Activated CD8-positive, alpha-beta T cell treated with anti-CD3 and anti-CD28 coated beads for 36 hours (primary cell): Measurements from ENCODE around the gene SLC12A7. TPM values are rescaled to one million over a fixed set of nuclear protein-coding genes. Genes with fewer than 3 reads are reported as not detected.
A peak's percentile ranks its signal among the peaks of the same experiment; 100 is the strongest.

ENCODE experiments used
- ATAC-seq: fragments of 200-7000 bp; cut with Tn5 transposase; one replicate; pipeline ENCODE4 v1.10.0; 2021; ENCODE audit warnings: mild to moderate bottlenecking, moderate library complexity
- CTCF ChIA-PET: fragments of 350-600 bp; sonication (Branson Sonifier 250); formaldehyde crosslinking; loops from one replicate; lab custom pipeline; 2021; ENCODE audit warnings: antibody characterized with exemption; lab: Charles Lee
- POLR2A ChIA-PET: fragments of 350-600 bp; sonication (Branson Sonifier 250); formaldehyde crosslinking; loops from one replicate; lab custom pipeline; 2021; ENCODE audit warnings: antibody characterized with exemption; lab: Charles Lee
- DNase-seq: peaks from one replicate; pipeline ENCODE4 v3.0.0-alpha.2; 2020
- H3K27ac Mint-ChIP-seq: one replicate; pipeline ENCODE4 v1.8.0; 2021; ENCODE audit warnings: mild to moderate bottlenecking, mixed read lengths
- H3K27me3 Mint-ChIP-seq: one replicate; pipeline ENCODE4 v1.8.0; 2021; ENCODE audit warnings: mixed read lengths
- H3K36me3 Mint-ChIP-seq: one replicate; pipeline ENCODE4 v1.8.0; 2021; ENCODE audit warnings: low read depth, mixed read lengths
- H3K4me1 Mint-ChIP-seq: one replicate; pipeline ENCODE4 v1.8.0; 2021; ENCODE audit warnings: low read depth, mixed read lengths
- H3K4me3 Mint-ChIP-seq: one replicate; pipeline ENCODE4 v1.8.0; 2021; ENCODE audit warnings: mild to moderate bottlenecking, moderate library complexity, mixed read lengths
- H3K9me3 Mint-ChIP-seq: one replicate; pipeline ENCODE4 v1.8.0; 2021; ENCODE audit warnings: mixed read lengths
- CTCF ChIP-seq: fragments of 200-600 bp; IDR thresholded peaks from one replicate; pipeline ENCODE4 v1.8.0; 2022; ENCODE audit warnings: antibody characterized with exemption, mild to moderate bottlenecking
- intact Hi-C: fragments of 100-400 bp; cut with micrococcal nuclease; formaldehyde crosslinking; loops from one replicate; pipeline ENCODE4 v1.10.0; 2022
- total RNA-seq, 2 experiments: library from RNA; stranded (reverse); gene quantifications; one replicate each; pipeline ENCODE4 v1.2.3, GENCODE V29; 2021

The SLC12A7 gene
- total RNA-seq, 2 experiments from 2014 or later, result 21.6 to 24.8 TPM

DNA sequence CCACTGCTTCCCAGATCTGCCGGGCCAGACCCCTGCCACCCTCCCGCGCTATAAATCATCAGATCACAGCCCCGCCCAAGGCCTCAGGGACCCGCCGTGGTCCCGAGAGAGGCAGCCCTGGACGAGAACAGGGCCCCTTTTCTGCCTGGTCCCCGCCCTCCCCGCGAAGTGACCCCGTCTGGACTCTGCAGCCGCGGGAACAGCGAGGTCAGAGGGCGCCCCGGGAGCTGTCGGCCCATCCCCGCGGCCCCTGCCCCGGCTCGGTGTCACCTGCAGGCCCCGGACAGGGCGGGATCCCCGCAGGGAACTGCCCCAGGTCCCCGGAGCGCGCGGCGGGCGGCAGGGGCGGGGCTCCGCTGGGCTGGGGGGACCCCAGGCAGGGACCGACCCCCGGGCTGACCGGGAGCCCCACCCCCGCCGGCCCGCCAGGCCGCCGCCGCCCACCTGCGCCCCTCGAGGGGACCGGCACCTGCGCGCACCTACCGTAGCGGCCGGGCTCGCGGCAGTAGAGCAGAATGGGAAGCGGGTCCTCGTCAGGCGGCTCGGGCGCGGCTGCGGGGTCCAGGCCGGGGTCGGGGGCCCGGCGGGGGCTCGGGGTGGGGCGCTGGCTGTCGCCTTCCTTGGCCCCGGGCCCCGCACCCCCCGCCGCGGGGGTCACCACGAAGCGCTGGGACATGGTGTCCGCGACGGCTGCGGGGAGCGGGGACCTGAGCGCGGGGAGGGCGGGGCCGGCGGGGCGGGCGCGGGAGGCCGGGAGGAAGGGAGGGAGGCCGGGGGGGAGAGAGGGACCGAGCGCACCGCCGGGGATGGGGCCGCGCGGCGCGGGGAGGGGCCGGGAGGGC lies 43.5 kb upstream of the SLC12A7 start:
- ChIA-PET POLR2A (no interaction called here), CTCF (interaction anchor here (1.0 to 1.9 kb wide), 2 partner anchors 12 to 15 kb away, joined by 3 to 6 read pairs; no protein-coding TSS in a partner anchor)
- no peak for DNase-seq
- intact Hi-C loops, result no loop called here
- no peak overlapping the region for H3K27ac Mint-ChIP-seq
- H3K4me1 Mint-ChIP-seq, result peaks cover 21% of the 10 kb centered on the region
- H3K4me3 Mint-ChIP-seq, result no peak overlapping the region
- no peak for TF ChIP-seq CTCF
- no peaks in the 10 kb centered on the region for H3K36me3 Mint-ChIP-seq
- H3K27me3 Mint-ChIP-seq, result peaks cover 33% of the 10 kb centered on the region
- no peaks in the 10 kb centered on the region for H3K9me3 Mint-ChIP-seq
- ATAC-seq, result no peak

GRCh38 chr5:1153428-1153827 lies 41.6 kb upstream of the SLC12A7 start:
- H3K36me3 Mint-ChIP-seq, result no peaks in the 10 kb centered on the region
- ATAC-seq (peak; percentile 43), DNase-seq (peak; percentile 32)
- H3K27me3 Mint-ChIP-seq, result peaks cover 27% of the 10 kb centered on the region
- H3K4me3 Mint-ChIP-seq, result no peak overlapping the region
- peaks cover 21% of the 10 kb centered on the region for H3K4me1 Mint-ChIP-seq
- ChIA-PET POLR2A (interaction anchor here (1.4 kb wide), 1 partner anchor 87 kb away, joined by 4 read pairs; no protein-coding TSS in a partner anchor), CTCF (interaction anchor here (1.9 kb wide), 1 partner anchor 14 kb away, joined by 6 read pairs; no protein-coding TSS in a partner anchor)
- no peak for TF ChIP-seq CTCF
- H3K9me3 Mint-ChIP-seq, result no peaks in the 10 kb centered on the region
- intact Hi-C loops, result no loop called here
- H3K27ac Mint-ChIP-seq, result no peak overlapping the region

GRCh38 chr5:1152771-1153282 lies 41.0 kb upstream of the SLC12A7 start:
- peaks cover 26% of the 10 kb centered on the region for H3K27me3 Mint-ChIP-seq
- ATAC-seq, result no peak
- no peak overlapping the region for H3K27ac Mint-ChIP-seq
- H3K4me1 Mint-ChIP-seq, result peaks cover 21% of the 10 kb centered on the region
- no peak for TF ChIP-seq CTCF
- H3K36me3 Mint-ChIP-seq, result no peaks in the 10 kb centered on the region
- DNase-seq, result no peak
- POLR2A ChIA-PET, result no interaction called here
- intact Hi-C loops, result no loop called here
- no peak overlapping the region for H3K4me3 Mint-ChIP-seq
- CTCF ChIA-PET, result no interaction called here
- H3K9me3 Mint-ChIP-seq, result no peaks in the 10 kb centered on the region

DNA sequence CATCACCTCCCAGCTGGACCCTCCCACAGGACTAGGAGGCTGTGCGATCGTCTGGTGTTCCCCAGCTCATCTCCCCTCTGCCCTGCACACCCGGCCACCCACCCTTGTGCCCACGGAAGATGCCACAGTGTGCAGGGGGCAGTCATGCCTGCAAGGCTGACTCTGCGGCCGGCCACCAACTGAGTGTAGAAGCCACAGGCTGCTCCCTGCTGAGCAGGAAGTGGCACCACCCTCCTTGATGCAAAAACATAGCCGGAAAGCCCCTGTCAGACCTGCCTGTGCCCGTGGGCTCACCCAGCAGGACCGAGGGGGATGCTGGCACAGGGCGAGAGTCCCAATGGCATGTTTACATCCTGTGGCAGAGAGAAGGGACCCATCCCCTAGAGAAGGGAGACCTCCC lies 40.3 kb upstream of the SLC12A7 start:
- DNase-seq (peak; percentile 58), ATAC-seq (peak; percentile 81)
- TF ChIP-seq CTCF, result no peak
- H3K27ac Mint-ChIP-seq, result no peak overlapping the region
- H3K4me3 Mint-ChIP-seq, result no peak overlapping the region
- no peaks in the 10 kb centered on the region for H3K36me3 Mint-ChIP-seq
- H3K4me1 Mint-ChIP-seq, result peaks cover 21% of the 10 kb centered on the region
- peaks cover 20% of the 10 kb centered on the region for H3K27me3 Mint-ChIP-seq
- H3K9me3 Mint-ChIP-seq, result no peaks in the 10 kb centered on the region
- ChIA-PET CTCF (interaction anchor here (2.8 to 3.1 kb wide), 2 partner anchors 11 to 15 kb away, joined by 10 to 14 read pairs; no protein-coding TSS in a partner anchor), POLR2A (interaction anchor here (1.2 kb wide), 1 partner anchor 21 kb away, joined by 4 read pairs; no protein-coding TSS in a partner anchor)
- intact Hi-C loops, result no loop called here

GRCh38 chr5:1151316-1151715 lies 39.5 kb upstream of the SLC12A7 start:
- no peak for ATAC-seq
- ChIA-PET POLR2A (interaction anchor here (1.2 kb wide), 1 partner anchor 22 kb away, joined by 4 read pairs; no protein-coding TSS in a partner anchor), CTCF (interaction anchor here (2.8 to 3.1 kb wide), 2 partner anchors 10 to 16 kb away, joined by 10 to 14 read pairs; no protein-coding TSS in a partner anchor)
- Mint-ChIP-seq H3K36me3 (no peaks in the 10 kb centered on the region), H3K9me3 (no peaks in the 10 kb centered on the region), H3K4me3 (no peak overlapping the region), H3K4me1 (peaks cover 21% of the 10 kb centered on the region), H3K27me3 (peaks cover 12% of the 10 kb centered on the region), H3K27ac (no peak overlapping the region)
- no peak for TF ChIP-seq CTCF
- intact Hi-C loops, result no loop called here
- no peak for DNase-seq
